HEK293 (cell line): Measurements from ENCODE around the gene C7orf57.
"Not testable (repeated sequence)": the region's sequence is repeated elsewhere in the genome, so short reads cannot be mapped to it uniquely, and the experiment has no call there.

Experiments used
- CTCF ChIA-PET: fragments of 350-600 bp; formaldehyde crosslinking; extraction: SDS; loops from one replicate; lab custom pipeline; 2021; ENCODE audit warnings: antibody characterized with exemption; lab: Yijun Ruan, JAX
- POLR2A ChIA-PET: fragments of 300-600 bp; formaldehyde crosslinking; extraction: SDS; loops from one replicate; lab custom pipeline; 2020; ENCODE audit warnings: antibody characterized with exemption, inconsistent platforms; lab: Yijun Ruan, JAX
- H3K27ac ChIP-seq: fragments of 200-500 bp; sonication (Bioruptor generic); 2 replicates; pipeline ENCODE4 v1.5.1; 2014; ENCODE audit warnings: low read depth, low read length, control low read depth, inconsistent platforms; ENCODE audit errors: extremely low read depth
- H3K36me3 ChIP-seq, 2 experiments: fragments of 200-500 bp in 1 of 2; sonication (Bioruptor generic) in 1 of 2; 1 replicate in 1 of 2; 2 replicates in 1 of 2; pipeline ENCODE4 v1.5.1; 2014 to 2017; ENCODE audit warnings: inconsistent platforms in 2 of 2, low read length in 2 of 2; ENCODE audit not compliant: control insufficient read depth in 2 of 2, insufficient read depth in 1 of 2
- H3K4me1 ChIP-seq: fragments of 200-500 bp; sonication (Bioruptor generic); 2 replicates; pipeline ENCODE4 v1.5.1; 2014; ENCODE audit warnings: mild to moderate bottlenecking, low read length, inconsistent platforms; ENCODE audit not compliant: control insufficient read depth, insufficient read depth
- H3K4me3 ChIP-seq: 2 replicates; pipeline ENCODE4 v1.5.1; 2011; ENCODE audit warnings: low read depth, mild to moderate bottlenecking, control low read depth, low read length, moderate library complexity
- H3K9me3 ChIP-seq: fragments of 200-500 bp; sonication (Bioruptor generic); 2 replicates; pipeline ENCODE4 v1.5.1; 2014; ENCODE audit warnings: low read depth, low read length, inconsistent platforms; ENCODE audit not compliant: control insufficient read depth, insufficient read depth
- BCL11B ChIP-seq: fragments of 450-650 bp; formaldehyde crosslinking; IDR thresholded peaks from 2 replicates; pipeline ENCODE4 v1.5.1; 2016; ENCODE audit warnings: low read depth, missing biosample characterization, missing genetic modification characterization
- SCRT1 ChIP-seq: fragments of 450-650 bp; formaldehyde crosslinking; IDR thresholded peaks from 2 replicates; pipeline ENCODE4 v1.5.1; 2016; ENCODE audit warnings: missing biosample characterization, missing genetic modification characterization, borderline replicate concordance
- WT1 ChIP-seq: fragments of 450-650 bp; formaldehyde crosslinking; IDR thresholded peaks from 2 replicates; pipeline ENCODE4 v1.5.1; 2016; ENCODE audit warnings: missing biosample characterization, missing genetic modification characterization
- ZBTB20 ChIP-seq: fragments of 450-650 bp; formaldehyde crosslinking; IDR thresholded peaks from 2 replicates; pipeline ENCODE4 v1.5.1; 2016; ENCODE audit warnings: missing biosample characterization, missing genetic modification characterization
- ZNF140 ChIP-seq: fragments of 450-650 bp; formaldehyde crosslinking; IDR thresholded peaks from 2 replicates; pipeline ENCODE4 v1.5.1; 2016; ENCODE audit warnings: missing biosample characterization, missing genetic modification characterization
- ZNF560 ChIP-seq: fragments of 450-650 bp; formaldehyde crosslinking; IDR thresholded peaks from 2 replicates; pipeline ENCODE4 v1.5.1; 2017; ENCODE audit warnings: missing biosample characterization, missing genetic modification characterization, borderline replicate concordance
- ZNF670 ChIP-seq: fragments of 450-650 bp; formaldehyde crosslinking; IDR thresholded peaks from 2 replicates; pipeline ENCODE4 v1.5.1; 2016; ENCODE audit warnings: missing biosample characterization, missing genetic modification characterization, low read depth
- ZNF785 ChIP-seq: fragments of 450-650 bp; formaldehyde crosslinking; IDR thresholded peaks from 2 replicates; pipeline ENCODE4 v1.5.1; 2016; ENCODE audit warnings: missing biosample characterization, missing genetic modification characterization
- TF ChIP-seq, protein P1 (sequence below): fragments of 450-650 bp; formaldehyde crosslinking; IDR thresholded peaks from 2 replicates; pipeline ENCODE4 v1.5.1; 2017; ENCODE audit warnings: missing biosample characterization, missing genetic modification characterization
- TF ChIP-seq, protein P2 (sequence below): fragments of 450-650 bp; formaldehyde crosslinking; IDR thresholded peaks from 2 replicates; pipeline ENCODE4 v1.5.1; 2017; ENCODE audit warnings: missing biosample characterization, missing genetic modification characterization
- TF ChIP-seq, protein P3 (sequence below): fragments of 450-650 bp; formaldehyde crosslinking; IDR thresholded peaks from 2 replicates; pipeline ENCODE4 v1.5.1; 2016; ENCODE audit warnings: missing biosample characterization, missing genetic modification characterization
- TF ChIP-seq, protein P4 (sequence below): fragments of 450-650 bp; formaldehyde crosslinking; IDR thresholded peaks from 2 replicates; pipeline ENCODE4 v1.5.1; 2016; ENCODE audit warnings: missing biosample characterization, missing genetic modification characterization
- TF ChIP-seq, protein P5 (sequence below): fragments of 450-650 bp; formaldehyde crosslinking; IDR thresholded peaks from 2 replicates; pipeline ENCODE4 v1.5.1; 2016; ENCODE audit warnings: missing biosample characterization, missing genetic modification characterization

C7orf57 gene

DNA sequence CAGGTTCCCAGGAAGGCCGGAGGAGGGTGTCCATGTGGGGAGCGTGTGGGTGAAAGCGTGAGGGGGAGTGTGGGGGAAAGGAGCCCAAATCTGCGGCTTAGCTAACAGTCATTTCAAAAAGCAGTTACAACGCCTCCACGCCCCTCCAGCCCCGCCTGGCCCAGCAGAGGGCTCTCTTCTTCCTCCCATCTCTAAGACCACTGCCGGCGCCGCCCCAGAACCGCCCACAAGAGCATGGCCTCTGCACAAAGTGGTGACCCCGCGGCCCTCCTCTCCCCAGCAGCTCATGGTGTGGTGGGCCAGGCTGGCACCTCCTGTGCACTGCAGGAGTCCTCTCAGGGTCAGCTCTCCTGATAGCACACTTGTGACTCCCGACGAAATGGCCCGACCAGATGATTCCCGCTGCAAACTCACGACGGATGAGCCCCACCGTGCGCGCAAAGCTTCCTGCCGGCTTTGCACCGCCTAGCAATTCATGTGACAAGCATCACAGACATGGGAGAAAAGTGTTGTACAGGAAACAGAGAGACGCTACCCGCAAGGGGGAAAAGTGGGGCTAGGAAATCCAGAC lies 43.5 kb upstream of the C7orf57 start (continued):
- TF ChIP-seq, protein P1, sequence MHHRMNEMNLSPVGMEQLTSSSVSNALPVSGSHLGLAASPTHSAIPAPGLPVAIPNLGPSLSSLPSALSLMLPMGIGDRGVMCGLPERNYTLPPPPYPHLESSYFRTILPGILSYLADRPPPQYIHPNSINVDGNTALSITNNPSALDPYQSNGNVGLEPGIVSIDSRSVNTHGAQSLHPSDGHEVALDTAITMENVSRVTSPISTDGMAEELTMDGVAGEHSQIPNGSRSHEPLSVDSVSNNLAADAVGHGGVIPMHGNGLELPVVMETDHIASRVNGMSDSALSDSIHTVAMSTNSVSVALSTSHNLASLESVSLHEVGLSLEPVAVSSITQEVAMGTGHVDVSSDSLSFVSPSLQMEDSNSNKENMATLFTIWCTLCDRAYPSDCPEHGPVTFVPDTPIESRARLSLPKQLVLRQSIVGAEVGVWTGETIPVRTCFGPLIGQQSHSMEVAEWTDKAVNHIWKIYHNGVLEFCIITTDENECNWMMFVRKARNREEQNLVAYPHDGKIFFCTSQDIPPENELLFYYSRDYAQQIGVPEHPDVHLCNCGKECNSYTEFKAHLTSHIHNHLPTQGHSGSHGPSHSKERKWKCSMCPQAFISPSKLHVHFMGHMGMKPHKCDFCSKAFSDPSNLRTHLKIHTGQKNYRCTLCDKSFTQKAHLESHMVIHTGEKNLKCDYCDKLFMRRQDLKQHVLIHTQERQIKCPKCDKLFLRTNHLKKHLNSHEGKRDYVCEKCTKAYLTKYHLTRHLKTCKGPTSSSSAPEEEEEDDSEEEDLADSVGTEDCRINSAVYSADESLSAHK (tag by site-specific recombination): peak; percentile 75
- no peak for TF ChIP-seq ZNF670 (tag by site-specific recombination)
- TF ChIP-seq, protein P2, sequence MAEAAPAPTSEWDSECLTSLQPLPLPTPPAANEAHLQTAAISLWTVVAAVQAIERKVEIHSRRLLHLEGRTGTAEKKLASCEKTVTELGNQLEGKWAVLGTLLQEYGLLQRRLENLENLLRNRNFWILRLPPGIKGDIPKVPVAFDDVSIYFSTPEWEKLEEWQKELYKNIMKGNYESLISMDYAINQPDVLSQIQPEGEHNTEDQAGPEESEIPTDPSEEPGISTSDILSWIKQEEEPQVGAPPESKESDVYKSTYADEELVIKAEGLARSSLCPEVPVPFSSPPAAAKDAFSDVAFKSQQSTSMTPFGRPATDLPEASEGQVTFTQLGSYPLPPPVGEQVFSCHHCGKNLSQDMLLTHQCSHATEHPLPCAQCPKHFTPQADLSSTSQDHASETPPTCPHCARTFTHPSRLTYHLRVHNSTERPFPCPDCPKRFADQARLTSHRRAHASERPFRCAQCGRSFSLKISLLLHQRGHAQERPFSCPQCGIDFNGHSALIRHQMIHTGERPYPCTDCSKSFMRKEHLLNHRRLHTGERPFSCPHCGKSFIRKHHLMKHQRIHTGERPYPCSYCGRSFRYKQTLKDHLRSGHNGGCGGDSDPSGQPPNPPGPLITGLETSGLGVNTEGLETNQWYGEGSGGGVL (tag by site-specific recombination): peak; percentile 73
- TF ChIP-seq ZNF140: no peak

DNA sequence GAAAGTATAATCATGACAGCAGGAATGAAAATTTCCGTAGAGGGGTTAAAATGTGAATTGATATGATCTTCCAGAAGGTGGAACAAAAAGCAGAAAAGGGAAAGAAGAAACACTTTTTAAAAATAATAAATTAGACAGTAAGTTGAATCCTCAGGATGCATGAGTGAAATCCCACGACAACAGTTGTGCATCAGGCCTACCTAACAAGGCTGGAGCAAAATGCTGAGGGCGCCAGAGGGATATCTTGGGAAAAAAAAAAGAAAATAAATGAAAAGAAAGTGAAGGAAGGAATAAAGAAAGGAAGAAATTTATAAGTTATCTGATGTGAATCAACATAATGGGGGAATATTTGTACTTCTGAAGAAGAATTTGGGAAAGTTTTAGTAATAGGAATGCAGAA lies 42.9 kb upstream of the C7orf57 start:
- no peak overlapping the region for H3K4me3 ChIP-seq
- no peak for TF ChIP-seq ZBTB20 (tag by site-specific recombination)
- TF ChIP-seq BCL11B (tag by site-specific recombination): no peak
- TF ChIP-seq WT1 (tag by site-specific recombination): no peak
- TF ChIP-seq, protein P3, sequence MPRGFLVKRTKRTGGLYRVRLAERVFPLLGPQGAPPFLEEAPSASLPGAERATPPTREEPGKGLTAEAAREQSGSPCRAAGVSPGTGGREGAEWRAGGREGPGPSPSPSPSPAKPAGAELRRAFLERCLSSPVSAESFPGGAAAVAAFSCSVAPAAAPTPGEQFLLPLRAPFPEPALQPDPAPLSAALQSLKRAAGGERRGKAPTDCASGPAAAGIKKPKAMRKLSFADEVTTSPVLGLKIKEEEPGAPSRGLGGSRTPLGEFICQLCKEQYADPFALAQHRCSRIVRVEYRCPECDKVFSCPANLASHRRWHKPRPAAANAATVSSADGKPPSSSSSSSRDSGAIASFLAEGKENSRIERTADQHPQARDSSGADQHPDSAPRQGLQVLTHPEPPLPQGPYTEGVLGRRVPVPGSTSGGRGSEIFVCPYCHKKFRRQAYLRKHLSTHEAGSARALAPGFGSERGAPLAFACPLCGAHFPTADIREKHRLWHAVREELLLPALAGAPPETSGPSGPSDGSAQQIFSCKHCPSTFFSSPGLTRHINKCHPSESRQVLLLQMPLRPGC (tag by site-specific recombination): no peak
- no peak for TF ChIP-seq ZNF785 (tag by site-specific recombination)
- TF ChIP-seq, all 188 proteins: peak for 0
- H3K9me3 ChIP-seq: no peaks in the 10 kb centered on the region
- CTCF ChIA-PET: interaction anchor here (0.5 to 4.9 kb wide), 12 partner anchors 10 to 614 kb away, joined by 3 to 88 read pairs (median 6); partner anchors contain the start of gene UPP1
- H3K27ac ChIP-seq: no peak overlapping the region
- H3K36me3 ChIP-seq: no peaks in the 10 kb centered on the region
- H3K4me1 ChIP-seq: no peaks in the 10 kb centered on the region
- POLR2A ChIA-PET: interaction anchor here (1.0 to 1.5 kb wide), 3 partner anchors 96 to 118 kb away, joined by 3 to 13 read pairs (median 11); partner anchors contain the start of gene UPP1

DNA sequence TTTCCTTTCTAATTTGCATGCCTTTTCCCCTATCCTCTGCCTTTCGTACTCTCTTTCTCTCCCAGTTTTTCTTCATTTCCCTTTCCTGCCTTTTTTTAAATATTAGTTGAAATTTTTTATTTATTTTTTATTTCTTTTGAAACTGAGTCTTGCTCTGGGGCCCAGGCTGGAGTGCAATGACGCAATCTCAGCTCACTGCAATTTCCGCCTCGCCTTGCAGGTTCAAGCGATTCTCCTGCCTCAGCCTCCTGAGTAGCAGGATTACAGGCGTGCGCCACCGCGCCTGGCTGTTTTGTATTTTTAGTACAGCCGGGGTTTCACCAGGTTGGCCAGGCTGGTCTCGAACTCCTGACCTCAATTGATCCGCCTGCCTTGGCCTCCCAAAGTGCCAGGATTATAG lies 35.9 kb upstream of the C7orf57 start:
- Histone ChIP-seq H3K4me3 (no peak overlapping the region), H3K36me3 (no peaks in the 10 kb centered on the region), H3K4me1 (0 out of 2 replicates have a peak, but pooled peaks cover 3% of the 10 kb centered on the region), H3K27ac (no peak overlapping the region), H3K9me3 (no peaks in the 10 kb centered on the region)
- no peak for TF ChIP-seq ZNF560
- TF ChIP-seq, protein P4, sequence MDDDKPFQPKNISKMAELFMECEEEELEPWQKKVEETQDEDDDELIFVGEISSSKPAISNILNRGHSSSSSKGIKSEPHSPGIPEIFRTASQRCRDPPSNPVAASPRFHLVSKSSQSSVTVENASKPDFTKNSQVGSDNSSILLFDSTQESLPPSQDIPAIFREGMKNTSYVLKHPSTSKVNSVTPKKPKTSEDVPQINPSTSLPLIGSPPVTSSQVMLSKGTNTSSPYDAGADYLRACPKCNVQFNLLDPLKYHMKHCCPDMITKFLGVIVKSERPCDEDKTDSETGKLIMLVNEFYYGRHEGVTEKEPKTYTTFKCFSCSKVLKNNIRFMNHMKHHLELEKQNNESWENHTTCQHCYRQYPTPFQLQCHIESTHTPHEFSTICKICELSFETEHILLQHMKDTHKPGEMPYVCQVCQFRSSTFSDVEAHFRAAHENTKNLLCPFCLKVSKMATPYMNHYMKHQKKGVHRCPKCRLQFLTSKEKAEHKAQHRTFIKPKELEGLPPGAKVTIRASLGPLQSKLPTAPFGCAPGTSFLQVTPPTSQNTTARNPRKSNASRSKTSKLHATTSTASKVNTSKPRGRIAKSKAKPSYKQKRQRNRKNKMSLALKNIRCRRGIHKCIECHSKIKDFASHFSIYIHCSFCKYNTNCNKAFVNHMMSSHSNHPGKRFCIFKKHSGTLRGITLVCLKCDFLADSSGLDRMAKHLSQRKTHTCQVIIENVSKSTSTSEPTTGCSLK (tag by site-specific recombination): no peak
- TF ChIP-seq, protein P5, sequence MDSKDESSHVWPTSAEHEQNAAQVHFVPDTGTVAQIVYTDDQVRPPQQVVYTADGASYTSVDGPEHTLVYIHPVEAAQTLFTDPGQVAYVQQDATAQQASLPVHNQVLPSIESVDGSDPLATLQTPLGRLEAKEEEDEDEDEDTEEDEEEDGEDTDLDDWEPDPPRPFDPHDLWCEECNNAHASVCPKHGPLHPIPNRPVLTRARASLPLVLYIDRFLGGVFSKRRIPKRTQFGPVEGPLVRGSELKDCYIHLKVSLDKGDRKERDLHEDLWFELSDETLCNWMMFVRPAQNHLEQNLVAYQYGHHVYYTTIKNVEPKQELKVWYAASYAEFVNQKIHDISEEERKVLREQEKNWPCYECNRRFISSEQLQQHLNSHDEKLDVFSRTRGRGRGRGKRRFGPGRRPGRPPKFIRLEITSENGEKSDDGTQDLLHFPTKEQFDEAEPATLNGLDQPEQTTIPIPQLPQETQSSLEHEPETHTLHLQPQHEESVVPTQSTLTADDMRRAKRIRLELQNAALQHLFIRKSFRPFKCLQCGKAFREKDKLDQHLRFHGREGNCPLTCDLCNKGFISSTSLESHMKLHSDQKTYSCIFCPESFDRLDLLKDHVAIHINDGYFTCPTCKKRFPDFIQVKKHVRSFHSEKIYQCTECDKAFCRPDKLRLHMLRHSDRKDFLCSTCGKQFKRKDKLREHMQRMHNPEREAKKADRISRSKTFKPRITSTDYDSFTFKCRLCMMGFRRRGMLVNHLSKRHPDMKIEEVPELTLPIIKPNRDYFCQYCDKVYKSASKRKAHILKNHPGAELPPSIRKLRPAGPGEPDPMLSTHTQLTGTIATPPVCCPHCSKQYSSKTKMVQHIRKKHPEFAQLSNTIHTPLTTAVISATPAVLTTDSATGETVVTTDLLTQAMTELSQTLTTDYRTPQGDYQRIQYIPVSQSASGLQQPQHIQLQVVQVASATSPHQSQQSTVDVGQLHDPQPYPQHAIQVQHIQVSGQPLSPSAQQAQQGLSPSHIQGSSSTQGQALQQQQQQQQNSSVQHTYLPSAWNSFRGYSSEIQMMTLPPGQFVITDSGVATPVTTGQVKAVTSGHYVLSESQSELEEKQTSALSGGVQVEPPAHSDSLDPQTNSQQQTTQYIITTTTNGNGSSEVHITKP (tag by site-specific recombination): no peak
- no peak for TF ChIP-seq SCRT1 (tag by site-specific recombination)
- CTCF ChIA-PET: interaction anchor here (1.1 kb wide), 1 partner anchor 105 kb away, joined by 3 read pairs; no protein-coding TSS in a partner anchor
- POLR2A ChIA-PET: no interaction called here

DNA sequence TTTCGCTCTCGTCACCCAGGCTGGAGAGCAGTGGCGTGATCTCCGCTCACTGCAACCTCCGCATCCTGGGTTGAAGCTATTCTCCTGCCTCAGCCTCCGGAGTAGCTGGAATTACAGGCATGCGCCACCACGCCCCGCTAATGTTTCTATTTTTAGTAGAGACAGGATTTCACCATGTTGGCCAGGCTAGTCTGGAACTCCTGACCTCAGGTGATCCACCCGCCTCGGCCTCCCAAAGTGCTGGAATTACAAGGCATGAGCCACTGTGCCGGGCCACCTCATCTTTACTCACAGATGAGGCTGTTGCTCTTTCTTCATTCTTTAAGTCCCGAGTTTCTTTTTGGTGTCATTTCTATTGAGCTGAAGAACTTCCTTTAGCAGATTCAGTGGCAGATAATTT lies 35.2 kb upstream of the C7orf57 start:
- POLR2A ChIA-PET: interaction anchor here (0.8 kb wide), 1 partner anchor 85 kb away, joined by 3 read pairs; no protein-coding TSS in a partner anchor
- not testable (repeated sequence) for H3K36me3 ChIP-seq, H3K4me1 ChIP-seq, H3K9me3 ChIP-seq, H3K4me3 ChIP-seq, H3K27ac ChIP-seq
- CTCF ChIA-PET: interaction anchor here (1.1 kb wide), 1 partner anchor 105 kb away, joined by 3 read pairs; no protein-coding TSS in a partner anchor
